Measurements from ENCODE around the gene OSBPL1A. TPM values are rescaled to one million over a fixed set of nuclear protein-coding genes. Genes with fewer than 3 reads are reported as not detected.
A peak's percentile ranks its signal among the peaks of the same experiment; 100 is the strongest.

The OSBPL1A gene
- total and polyA plus RNA-seq, 2 of the 8 experiments (the other 6 are each of a cell fraction or from before 2014, with no cell fraction given) = 53.2 to 74.9 TPM

DNA sequence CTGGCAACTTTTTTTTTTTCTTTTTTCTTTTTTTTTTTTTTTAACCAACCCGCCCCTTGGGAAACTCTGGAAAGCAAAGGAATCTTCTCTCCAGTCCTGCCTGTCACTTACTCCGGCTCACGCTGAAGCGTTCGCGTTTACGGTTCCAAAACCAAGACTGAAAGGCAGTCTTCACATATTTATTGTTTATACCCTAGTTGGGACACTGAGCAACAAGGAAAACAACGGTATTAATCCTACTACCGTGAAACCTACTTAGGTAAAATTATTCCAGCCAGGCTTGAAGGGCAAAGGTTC lies 125.4 kb downstream of the OSBPL1A start:
- Histone ChIP-seq H3K9me3 (ENCODE audit: insufficient read depth in 2 of 2, low read depth in 1 of 2, low read length in 1 of 2) (no peaks in the 10 kb centered on the region), H3K4me1 (replicated peaks in 1 of 4; ENCODE audit: control insufficient read depth in 3 of 4, insufficient read depth in 4 of 4, low read length in 3 of 4) (peaks cover 0 to 8% (median 4%) of the 10 kb centered on the region in 4 experiments; a peak in 4 of 7 replicates), H2BK120ac (replicated peaks; ENCODE audit: low read depth, low read length) (no peak overlapping the region), H3K27ac (ENCODE audit: low read depth, low read length) (no peak overlapping the region), H2BK12ac (ENCODE audit: low read depth, low read length) (no peak overlapping the region), H2AFZ (ENCODE audit: low read length) (peak overlapping the region; percentile 16; the same call in 1 of the 2 replicates), H3K79me2 (ENCODE audit: control insufficient read depth in 1 of 2, insufficient read depth in 2 of 2, low read length in 2 of 2) (peaks cover 0 to 36% of the 10 kb centered on the region in 2 experiments; a peak in 3 of 4 replicates), H3K4ac (replicated peaks; ENCODE audit: insufficient read length, low read depth, low read length) (no peak overlapping the region), H3K9ac (replicated peaks in 1 of 4; ENCODE audit: extremely low read depth in 1 of 4, low read depth in 3 of 4, low read length in 3 of 4) (peak overlapping the region in 1 of 4 experiments; percentile 59; a peak in 1 of 7 replicates), H3K18ac (ENCODE audit: extremely low read depth, low read length) (no peak overlapping the region), H3K56ac (replicated peaks; ENCODE audit: insufficient read length, low read depth, low read length) (no peak overlapping the region), H2BK5ac (ENCODE audit: low read depth, low read length) (no peak overlapping the region), H3K4me3 (ENCODE audit: extremely low read depth in 1 of 4, insufficient read depth in 2 of 4, low read depth in 3 of 4, low read length in 4 of 4) (peak overlapping the region; percentile 40 to 90 (median 82)), H4K8ac (ENCODE audit: extremely low read depth, insufficient read depth, low read length) (no peak overlapping the region), H2BK20ac (ENCODE audit: low read length) (no peak overlapping the region), H3K79me1 (ENCODE audit: low read depth, low read length) (peaks cover 4% of the 10 kb centered on the region; the same call in 1 of the 2 replicates), H4K20me1 (replicated peaks in 1 of 2; ENCODE audit: control insufficient read depth in 1 of 2, insufficient read depth in 2 of 2, low read length in 2 of 2) (no peaks in the 10 kb centered on the region), H3K14ac (ENCODE audit: insufficient read length) (no peak overlapping the region), H3K23me2 (ENCODE audit: low read depth, low read length) (peaks cover 9% of the 10 kb centered on the region), H3K27me3 (replicated peaks in 1 of 4; ENCODE audit: control insufficient read depth in 3 of 4, extremely low read depth in 1 of 4, insufficient read depth in 3 of 4, low read length in 3 of 4) (no peaks in the 10 kb centered on the region), H3K36me3 (ENCODE audit: control insufficient read depth in 2 of 4, insufficient read depth in 4 of 4, low read length in 3 of 4) (no peaks in the 10 kb centered on the region), H4K5ac (ENCODE audit: insufficient read length, low read depth, low read length) (no peak overlapping the region), H3K4me2 (ENCODE audit: insufficient read depth in 1 of 2, low read depth in 2 of 2, low read length in 2 of 2) (peak overlapping the region; percentile 76 to 78), H2BK15ac (ENCODE audit: low read length) (no peak overlapping the region), H3K23ac (ENCODE audit: insufficient read length) (no peak overlapping the region), H4K91ac (replicated peaks; ENCODE audit: insufficient read length, low read length) (no peak overlapping the region), H2AK5ac (ENCODE audit: low read depth, low read length) (no peak overlapping the region)
- DNase-seq (ENCODE audit: low read depth in 1 of 2, low spot score in 2 of 2) = no peak
- WGBS, 2 experiments (ENCODE audit: extremely low coverage in 1 of 2, insufficient coverage in 1 of 2, insufficient read length in 1 of 2, insufficient replicate concordance in 2 of 2, low coverage in 1 of 2, low lambda C conversion rate in 2 of 2, missing lambda C conversion rate in 1 of 2) = 6% methylated on average over 8 of the region's 9 CpGs; no CpG with 5 or more reads in 1 of the 2 experiments
- ChIA-PET POLR2A (ENCODE audit: partially characterized antibody) (interaction anchor here (0.6 to 2.4 kb wide), 6 partner anchors 10 to 133 kb away, joined by 3 to 12 read pairs (median 6); partner anchors contain the start of gene CABYR), CTCF (ENCODE audit: partially characterized antibody) (interaction anchor here (1.0 kb wide), 1 partner anchor 29 kb away, joined by 4 read pairs; no protein-coding TSS in a partner anchor)
- FAIRE-seq = no peak
- TF ChIP-seq KDM1A (IDR thresholded peaks at IDR 0.05; ENCODE audit: borderline replicate concordance, low read length) (no peak), POU5F1 (IDR thresholded peaks at IDR 0.05; ENCODE audit: low read depth, low read length) (no peak), HDAC2 (IDR thresholded peaks at IDR 0.05; ENCODE audit: borderline replicate concordance in 1 of 2, low read depth in 2 of 2, low read length in 2 of 2) (no peak), SRF (IDR thresholded peaks at IDR 0.05; ENCODE audit: low read depth, low read length) (no peak), USF2 (IDR thresholded peaks at IDR 0.05; ENCODE audit: low read length) (no peak), EZH2 (IDR thresholded peaks at IDR 0.05; ENCODE audit: low read depth, low read length, severe bottlenecking) (no peak), TBP (IDR thresholded peaks at IDR 0.05; ENCODE audit: low read depth, low read length) (no peak), SP2 (IDR thresholded peaks at IDR 0.05; ENCODE audit: low read length) (no peak), EP300 (IDR thresholded peaks at IDR 0.05; ENCODE audit: borderline replicate concordance in 1 of 2, low read depth in 2 of 2, low read length in 2 of 2) (no peak), JUND (IDR thresholded peaks at IDR 0.05; ENCODE audit: low read length) (no peak), CHD1 (IDR thresholded peaks at IDR 0.05; ENCODE audit: low read depth, low read length) (no peak), SAP30 (IDR thresholded peaks at IDR 0.05; ENCODE audit: insufficient read depth, insufficient replicate concordance, low read length) (no peak), SIX5 (IDR thresholded peaks at IDR 0.05; ENCODE audit: low read depth, low read length) (no peak)
